SK-N-SH treated with all-trans-retinoic acid at 6 μM for 48 hours (cell line): Measurements from ENCODE around the gene LFNG.

ENCODE experiments used
- ATAC-seq: fragments of 200-7000 bp; cut with Tn5 transposase; 3 replicates; pipeline ENCODE4 v1.9.1; 2020; ENCODE audit warnings: mild to moderate bottlenecking, moderate library complexity
- ARNTL ChIP-seq: fragments of 450-650 bp; formaldehyde crosslinking; IDR thresholded peaks from 2 replicates; pipeline ENCODE4 v1.5.0; 2020; ENCODE audit warnings: low read depth, mild to moderate bottlenecking, moderate library complexity, borderline replicate concordance
- BACH2 ChIP-seq: fragments of 250-450 bp; sonication (Bioruptor Pico); IDR thresholded peaks from 2 replicates; pipeline ENCODE4 v1.9.0; 2021; ENCODE audit warnings: mild to moderate bottlenecking, borderline replicate concordance
- CREB5 ChIP-seq: fragments of 250-450 bp; sonication (Bioruptor Pico); IDR thresholded peaks from 2 replicates; pipeline ENCODE4 v1.5.1; 2020; ENCODE audit warnings: low read depth, mild to moderate bottlenecking, moderate library complexity
- CSDC2 ChIP-seq: fragments of 250-450 bp; sonication (Bioruptor Pico); IDR thresholded peaks from 2 replicates; pipeline ENCODE4 v1.5.0; 2020; ENCODE audit warnings: mild to moderate bottlenecking, moderate library complexity
- ESRRG ChIP-seq: fragments of 250-450 bp; sonication (Bioruptor Pico); IDR thresholded peaks from 2 replicates; pipeline ENCODE4 v1.6.1; 2021; ENCODE audit warnings: mild to moderate bottlenecking
- GLIS3 ChIP-seq: fragments of 250-450 bp; sonication (Bioruptor Pico); IDR thresholded peaks from 2 replicates; pipeline ENCODE4 v1.5.0; 2020; ENCODE audit warnings: mild to moderate bottlenecking, moderate library complexity
- ISL1 ChIP-seq: fragments of 250-450 bp; sonication (Bioruptor Pico); IDR thresholded peaks from 2 replicates; pipeline ENCODE4 v2.1.2; 2022; ENCODE audit warnings: mild to moderate bottlenecking, moderate library complexity
- OSR1 ChIP-seq: fragments of 250-450 bp; sonication (Bioruptor Pico); IDR thresholded peaks from 2 replicates; pipeline ENCODE4 v1.8.0; 2022; ENCODE audit warnings: moderate library complexity, mild to moderate bottlenecking, inconsistent platforms
- PPARA ChIP-seq: fragments of 250-450 bp; sonication (Bioruptor Pico); IDR thresholded peaks from 2 replicates; pipeline ENCODE4 v1.5.0; 2020; ENCODE audit warnings: mild to moderate bottlenecking, borderline replicate concordance
- RARB ChIP-seq: fragments of 250-450 bp; sonication (Bioruptor Pico); IDR thresholded peaks from 2 replicates; pipeline ENCODE4 v1.8.0; 2021; ENCODE audit warnings: mild to moderate bottlenecking, moderate library complexity
- SNAI2 ChIP-seq: fragments of 250-450 bp; sonication (Bioruptor Pico); IDR thresholded peaks from 2 replicates; pipeline ENCODE4 v1.5.0; 2020; ENCODE audit warnings: mild to moderate bottlenecking, moderate library complexity
- TCF4 ChIP-seq: fragments of 250-450 bp; sonication (Bioruptor Pico); IDR thresholded peaks from 2 replicates; pipeline ENCODE4 v1.8.0; 2021; ENCODE audit warnings: mild to moderate bottlenecking, moderate library complexity, borderline replicate concordance
- TOX ChIP-seq: fragments of 250-450 bp; sonication (Bioruptor Pico); IDR thresholded peaks from 2 replicates; pipeline ENCODE4 v1.8.0; 2021; ENCODE audit warnings: mild to moderate bottlenecking, moderate library complexity, borderline replicate concordance
- TSHZ2 ChIP-seq: fragments of 250-450 bp; sonication (Bioruptor Pico); IDR thresholded peaks from 2 replicates; pipeline ENCODE4 v1.5.0; 2020; ENCODE audit warnings: mild to moderate bottlenecking, moderate library complexity
- ZFP3 ChIP-seq: fragments of 250-450 bp; sonication (Bioruptor Pico); IDR thresholded peaks from 2 replicates; pipeline ENCODE4 v1.5.0; 2020; ENCODE audit warnings: mild to moderate bottlenecking, moderate library complexity
- ZFP30 ChIP-seq: fragments of 450-650 bp; formaldehyde crosslinking; IDR thresholded peaks from 2 replicates; pipeline ENCODE4 v1.5.0; 2022; ENCODE audit warnings: mild to moderate bottlenecking, moderate library complexity
- ZNF565 ChIP-seq: fragments of 450-650 bp; formaldehyde crosslinking; conservative IDR thresholded peaks from 2 replicates; pipeline ENCODE4 v1.5.0; 2020; ENCODE audit warnings: low read depth, mild to moderate bottlenecking, moderate library complexity
- ZNF8 ChIP-seq: fragments of 450-650 bp; formaldehyde crosslinking; IDR thresholded peaks from 2 replicates; pipeline ENCODE4 v1.5.0; 2020; ENCODE audit warnings: mild to moderate bottlenecking, moderate library complexity
- TF ChIP-seq, protein P1 (sequence below): fragments of 250-450 bp; sonication (Bioruptor Pico); IDR thresholded peaks from 2 replicates; pipeline ENCODE4 v1.5.1; 2021; ENCODE audit warnings: mild to moderate bottlenecking, moderate library complexity
- TF ChIP-seq, protein P2 (sequence below): fragments of 250-450 bp; sonication (Bioruptor Pico); IDR thresholded peaks from 2 replicates; pipeline ENCODE4 v1.8.0; 2021; ENCODE audit warnings: low read depth, mild to moderate bottlenecking, moderate library complexity, borderline replicate concordance

The LFNG gene

DNA sequence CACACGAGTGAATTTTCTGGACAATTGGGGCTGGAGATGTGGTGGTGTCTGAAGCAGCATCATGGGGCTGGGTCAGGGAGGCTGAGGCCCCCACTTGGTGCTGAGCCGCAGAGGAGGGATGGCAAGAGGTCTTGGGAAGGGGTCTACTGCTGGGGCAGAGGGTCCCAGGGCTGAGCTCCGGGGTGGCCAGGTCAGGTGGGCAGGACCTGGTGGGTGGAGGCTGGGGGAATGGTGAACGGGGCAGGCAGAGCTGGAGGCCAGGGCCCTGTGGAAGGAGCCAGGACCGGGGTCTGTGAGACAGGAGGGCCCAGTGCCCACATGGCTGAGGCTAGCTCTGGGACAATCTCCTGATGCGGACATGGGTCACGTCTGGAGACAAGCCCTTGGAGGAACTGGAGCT, 20.4 kb upstream of the LFNG start:
- TF ChIP-seq ESRRG (CRISPR knock-in tag) = no peak
- TF ChIP-seq TSHZ2 = no peak
- no peak for TF ChIP-seq BACH2 (CRISPR knock-in tag)
- no peak for TF ChIP-seq TCF4 (CRISPR knock-in tag)
- TF ChIP-seq TOX = no peak
- no peak for TF ChIP-seq ARNTL (CRISPR knock-in tag)
- TF ChIP-seq GLIS3 (CRISPR knock-in tag) = no peak
- no peak for TF ChIP-seq ZFP30 (CRISPR knock-in tag)
- no peak for TF ChIP-seq ISL1
- no peak for TF ChIP-seq SNAI2 (CRISPR knock-in tag)
- no peak for TF ChIP-seq ZFP3 (CRISPR knock-in tag)
- TF ChIP-seq, protein P1, sequence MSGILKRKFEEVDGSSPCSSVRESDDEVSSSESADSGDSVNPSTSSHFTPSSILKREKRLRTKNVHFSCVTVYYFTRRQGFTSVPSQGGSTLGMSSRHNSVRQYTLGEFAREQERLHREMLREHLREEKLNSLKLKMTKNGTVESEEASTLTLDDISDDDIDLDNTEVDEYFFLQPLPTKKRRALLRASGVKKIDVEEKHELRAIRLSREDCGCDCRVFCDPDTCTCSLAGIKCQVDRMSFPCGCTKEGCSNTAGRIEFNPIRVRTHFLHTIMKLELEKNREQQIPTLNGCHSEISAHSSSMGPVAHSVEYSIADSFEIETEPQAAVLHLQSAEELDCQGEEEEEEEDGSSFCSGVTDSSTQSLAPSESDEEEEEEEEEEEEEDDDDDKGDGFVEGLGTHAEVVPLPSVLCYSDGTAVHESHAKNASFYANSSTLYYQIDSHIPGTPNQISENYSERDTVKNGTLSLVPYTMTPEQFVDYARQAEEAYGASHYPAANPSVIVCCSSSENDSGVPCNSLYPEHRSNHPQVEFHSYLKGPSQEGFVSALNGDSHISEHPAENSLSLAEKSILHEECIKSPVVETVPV = no peak
- ATAC-seq = no peak

- no peak for TF ChIP-seq ZNF565 (CRISPR knock-in tag)
- TF ChIP-seq TCF4 (CRISPR knock-in tag) = no peak
- no peak for TF ChIP-seq GLIS3 (CRISPR knock-in tag)
- no peak for TF ChIP-seq ARNTL (CRISPR knock-in tag)
- TF ChIP-seq RARB = no peak
- no peak for TF ChIP-seq TSHZ2
- no peak for TF ChIP-seq ESRRG (CRISPR knock-in tag)
- TF ChIP-seq PPARA = no peak
- no peak for TF ChIP-seq ISL1
- TF ChIP-seq ZFP3 (CRISPR knock-in tag) = no peak
- TF ChIP-seq ZFP30 (CRISPR knock-in tag) = no peak
- TF ChIP-seq, all 23 proteins: peak for 0
- no peak for ATAC-seq
These were observed 19.7 kb upstream of the LFNG start for GRCh38 chr7:2499719-2500430.

DNA sequence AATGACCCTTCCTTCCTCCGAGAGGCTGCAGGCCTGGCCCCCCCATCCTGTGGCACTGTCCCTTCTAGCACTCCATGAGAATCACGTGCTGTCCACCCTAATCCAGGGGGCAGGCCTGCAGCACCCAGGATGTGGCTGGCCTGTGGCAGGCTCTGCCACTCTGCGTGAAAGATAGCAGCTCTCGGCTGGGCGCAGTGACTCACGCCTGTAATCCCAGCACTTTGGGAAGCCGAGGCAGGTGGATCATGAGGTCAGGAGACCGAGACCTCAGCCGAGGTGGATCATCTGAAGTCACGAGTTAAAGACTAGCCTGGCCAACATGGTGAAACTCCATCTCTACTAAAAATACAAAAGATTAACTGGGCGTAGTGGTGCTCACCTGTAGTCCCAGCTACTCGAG, 18.9 kb upstream of the LFNG start:
- ATAC-seq = no peak
- TF ChIP-seq SNAI2 (CRISPR knock-in tag) = no peak
- TF ChIP-seq, protein P2, sequence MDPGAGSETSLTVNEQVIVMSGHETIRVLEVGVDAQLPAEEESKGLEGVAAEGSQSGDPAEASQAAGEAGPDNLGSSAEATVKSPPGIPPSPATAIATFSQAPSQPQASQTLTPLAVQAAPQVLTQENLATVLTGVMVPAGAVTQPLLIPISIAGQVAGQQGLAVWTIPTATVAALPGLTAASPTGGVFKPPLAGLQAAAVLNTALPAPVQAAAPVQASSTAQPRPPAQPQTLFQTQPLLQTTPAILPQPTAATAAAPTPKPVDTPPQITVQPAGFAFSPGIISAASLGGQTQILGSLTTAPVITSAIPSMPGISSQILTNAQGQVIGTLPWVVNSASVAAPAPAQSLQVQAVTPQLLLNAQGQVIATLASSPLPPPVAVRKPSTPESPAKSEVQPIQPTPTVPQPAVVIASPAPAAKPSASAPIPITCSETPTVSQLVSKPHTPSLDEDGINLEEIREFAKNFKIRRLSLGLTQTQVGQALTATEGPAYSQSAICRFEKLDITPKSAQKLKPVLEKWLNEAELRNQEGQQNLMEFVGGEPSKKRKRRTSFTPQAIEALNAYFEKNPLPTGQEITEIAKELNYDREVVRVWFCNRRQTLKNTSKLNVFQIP (CRISPR knock-in tag) = no peak
- no peak for TF ChIP-seq OSR1
- TF ChIP-seq PPARA = no peak
- no peak for TF ChIP-seq GLIS3 (CRISPR knock-in tag)
- TF ChIP-seq ZFP3 (CRISPR knock-in tag) = no peak
- no peak for TF ChIP-seq CREB5 (CRISPR knock-in tag)
- no peak for TF ChIP-seq CSDC2 (CRISPR knock-in tag)
- TF ChIP-seq BACH2 (CRISPR knock-in tag) = no peak
- TF ChIP-seq ZFP30 (CRISPR knock-in tag) = no peak
- TF ChIP-seq ZNF565 (CRISPR knock-in tag) = no peak
- TF ChIP-seq ARNTL (CRISPR knock-in tag) = no peak
- TF ChIP-seq ISL1 = no peak
- TF ChIP-seq ZNF8 = no peak
- no peak for TF ChIP-seq TSHZ2
- TF ChIP-seq, all 23 proteins: peak for 0
